IMR-90 (cell line): ENCODE results near the gene NUDT9. TPM values are rescaled to one million over a fixed set of nuclear protein-coding genes. Genes with fewer than 3 reads are reported as not detected.

Experiments used
- ATAC-seq: fragments of 200-7000 bp; cut with Tn5 transposase; 2 replicates; pipeline ENCODE4 v1.9.1; 2020; ENCODE audit warnings: low read depth, mild to moderate bottlenecking, moderate library complexity
- BruUV-seq: library from RNA; stranded (reverse); fragments of 400-500 nt; replicated peaks from 2 replicates; lab custom pipeline; 2021; lab: Mats Ljungman, UMichigan
- CTCF ChIA-PET: fragments of 300-600 bp; formaldehyde crosslinking; extraction: SDS; loops from one replicate; lab custom pipeline; 2021; ENCODE audit warnings: antibody characterized with exemption; lab: Yijun Ruan, JAX
- POLR2A ChIA-PET: fragments of 300-600 bp; sonication (Branson Sonifier 250); formaldehyde crosslinking; loops from one replicate; lab custom pipeline; 2022; ENCODE audit warnings: antibody characterized with exemption; ENCODE audit not compliant: unreplicated experiment; lab: Charles Lee
- DNase-seq: peaks from one replicate; pipeline ENCODE4 v3.0.0; 2013
- H2AFZ ChIP-seq: replicated peaks from 2 replicates; pipeline ENCODE3; 2013; ENCODE audit warnings: low read length, mild to moderate bottlenecking; ENCODE audit not compliant: poor library complexity
- H2AK5ac ChIP-seq: 2 replicates; pipeline ENCODE4 v1.6.1; 2013; ENCODE audit warnings: low read depth, low read length, inconsistent platforms
- H2AK9ac ChIP-seq: replicated peaks from 2 replicates; pipeline ENCODE3; 2013; ENCODE audit warnings: mild to moderate bottlenecking, low read depth, low read length, moderate library complexity; ENCODE audit not compliant: poor library complexity
- H2BK120ac ChIP-seq: 2 replicates; pipeline ENCODE4 v1.6.1; 2013; ENCODE audit warnings: low read depth, low read length, inconsistent platforms
- H2BK15ac ChIP-seq: 3 replicates; pipeline ENCODE4 v1.6.1; 2013; ENCODE audit warnings: low read depth, low read length, inconsistent platforms
- H2BK20ac ChIP-seq: 2 replicates; pipeline ENCODE4 v1.6.1; 2013; ENCODE audit warnings: low read depth, mild to moderate bottlenecking, inconsistent platforms, low read length, moderate library complexity
- H2BK5ac ChIP-seq: 2 replicates; pipeline ENCODE4 v1.6.1; 2013; ENCODE audit warnings: mild to moderate bottlenecking, low read depth, low read length, inconsistent platforms; ENCODE audit not compliant: poor library complexity, severe bottlenecking
- H3K14ac ChIP-seq: replicated peaks from 2 replicates; pipeline ENCODE4 v1.6.1; 2013; ENCODE audit warnings: low read depth, low read length, inconsistent platforms
- H3K18ac ChIP-seq: 2 replicates; pipeline ENCODE4 v1.6.1; 2013; ENCODE audit warnings: low read depth, low read length, control low read depth
- H3K23ac ChIP-seq: 2 replicates; pipeline ENCODE4 v1.6.1; 2013; ENCODE audit warnings: low read depth, low read length, inconsistent platforms
- H3K27ac ChIP-seq: 2 replicates; pipeline ENCODE4 v1.5.1; 2013; ENCODE audit warnings: mild to moderate bottlenecking, control low read depth, low read length; ENCODE audit not compliant: insufficient read depth
- H3K27me3 ChIP-seq: 2 replicates; pipeline ENCODE4 v1.6.1; 2013; ENCODE audit warnings: low read length; ENCODE audit not compliant: control insufficient read depth, insufficient read depth
- H3K36me3 ChIP-seq: 2 replicates; pipeline ENCODE4 v1.6.1; 2013; ENCODE audit warnings: low read length, mixed read lengths; ENCODE audit not compliant: control insufficient read depth, insufficient read depth
- H3K4ac ChIP-seq: 2 replicates; pipeline ENCODE4 v1.6.1; 2013; ENCODE audit warnings: low read depth, low read length, inconsistent platforms
- H3K4me1 ChIP-seq: 2 replicates; pipeline ENCODE4 v1.6.1; 2013; ENCODE audit warnings: low read length, mixed read lengths; ENCODE audit not compliant: control insufficient read depth, insufficient read depth
- H3K4me2 ChIP-seq: 2 replicates; pipeline ENCODE4 v1.6.1; 2013; ENCODE audit warnings: low read depth, mild to moderate bottlenecking, control low read depth, low read length, moderate library complexity
- H3K4me3 ChIP-seq: 2 replicates; pipeline ENCODE4 v1.5.1; 2013; ENCODE audit warnings: low read depth, mild to moderate bottlenecking, control low read depth, low read length, moderate library complexity; ENCODE audit not compliant: insufficient read depth
- H3K56ac ChIP-seq: 2 replicates; pipeline ENCODE4 v1.6.1; 2013; ENCODE audit warnings: low read length, inconsistent platforms; ENCODE audit not compliant: insufficient read depth; ENCODE audit errors: extremely low read depth
- H3K79me1 ChIP-seq, 2 experiments: 2 replicates each; pipeline ENCODE4 v1.6.1; 2013; ENCODE audit warnings: low read length in 2 of 2, inconsistent platforms in 1 of 2, low read depth in 1 of 2
- H3K9ac ChIP-seq: 2 replicates; pipeline ENCODE4 v1.6.1; 2013; ENCODE audit warnings: low read depth, low read length, control low read depth
- H3K9me1 ChIP-seq: 2 replicates; pipeline ENCODE4 v1.6.1; 2013; ENCODE audit warnings: low read length, inconsistent platforms; ENCODE audit not compliant: insufficient read depth
- H3K9me3 ChIP-seq: 2 replicates; pipeline ENCODE4 v1.6.1; 2013; ENCODE audit warnings: low read length; ENCODE audit not compliant: control insufficient read depth, insufficient read depth
- H4K20me1 ChIP-seq: 2 replicates; pipeline ENCODE4 v1.6.1; 2013; ENCODE audit warnings: low read length, inconsistent platforms; ENCODE audit not compliant: insufficient read depth
- H4K5ac ChIP-seq: 2 replicates; pipeline ENCODE4 v1.6.1; 2013; ENCODE audit warnings: mild to moderate bottlenecking, low read depth, low read length, control low read depth
- H4K8ac ChIP-seq, 2 experiments: 2 replicates each; pipeline ENCODE4 v1.6.1; 2013; ENCODE audit warnings: low read depth in 2 of 2, low read length in 2 of 2, control low read depth in 1 of 2, inconsistent platforms in 1 of 2
- H4K91ac ChIP-seq: 2 replicates; pipeline ENCODE4 v1.6.1; 2013; ENCODE audit warnings: low read depth, low read length, inconsistent platforms; ENCODE audit not compliant: insufficient read depth
- CEBPB ChIP-seq: IDR thresholded peaks from 2 replicates; pipeline ENCODE4 v1.6.1; 2012; ENCODE audit warnings: low read depth, low read length, improper control_type of control experiment
- CHD1 ChIP-seq: IDR thresholded peaks from 2 replicates; pipeline ENCODE4 v1.6.1; 2012; ENCODE audit warnings: low read depth, low read length, improper control_type of control experiment
- CTCF ChIP-seq: conservative IDR thresholded peaks from 2 replicates; pipeline ENCODE4 v1.5.1; 2012; ENCODE audit warnings: mild to moderate bottlenecking, low read depth, low read length, improper control_type of control experiment
- MAFK ChIP-seq: IDR thresholded peaks from 2 replicates; pipeline ENCODE4 v1.6.1; 2012; ENCODE audit warnings: low read depth, low read length, improper control_type of control experiment
- MAZ ChIP-seq: IDR thresholded peaks from 2 replicates; pipeline ENCODE4 v1.6.1; 2012; ENCODE audit warnings: low read depth, mild to moderate bottlenecking, low read length, improper control_type of control experiment, moderate library complexity, borderline replicate concordance
- MXI1 ChIP-seq: IDR thresholded peaks from 2 replicates; pipeline ENCODE4 v1.6.1; 2012; ENCODE audit warnings: low read depth, mild to moderate bottlenecking, low read length, moderate library complexity, borderline replicate concordance
- NFE2L2 ChIP-seq: fragments of 150-350 bp; IDR thresholded peaks from 2 replicates; pipeline ENCODE4 v1.6.1; 2016; ENCODE audit warnings: low read depth, mild to moderate bottlenecking, low read length
- RCOR1 ChIP-seq: IDR thresholded peaks from 2 replicates; pipeline ENCODE4 v1.6.1; 2012; ENCODE audit warnings: mild to moderate bottlenecking, low read length, improper control_type of control experiment; ENCODE audit not compliant: insufficient replicate concordance
- RFX5 ChIP-seq: IDR thresholded peaks from 2 replicates; pipeline ENCODE4 v1.8.0; 2012; ENCODE audit warnings: low read depth, mild to moderate bottlenecking, low read length, moderate library complexity
- SMC3 ChIP-seq: fragments of 150-350 bp; IDR thresholded peaks from 2 replicates; pipeline ENCODE4 v1.6.1; 2016; ENCODE audit warnings: low read depth, mild to moderate bottlenecking, antibody characterized with exemption, low read length, moderate library complexity
- whole genome bisulfite sequencing, 2 experiments: methylation state at CpG; one replicate each; pipeline versions ENCODE4 v1.1.5 to v1.1.7; 2013; ENCODE audit warnings: missing lambda C conversion rate in 2 of 2; ENCODE audit not compliant: insufficient read length in 1 of 2; ENCODE audit errors: extremely low coverage in 2 of 2; 5-methylcytosine and 5-hydroxymethylcytosine counted together
- dilution Hi-C: fragments of 300-500 bp; cut with HindIII; formaldehyde crosslinking; loops from one replicate; pipeline ENCODE4 v1.14.3; 2018; ENCODE audit warnings: low sequenced_read_pairs; ENCODE audit not compliant: unreplicated experiment
- in situ Hi-C: fragments of 300-500 bp; cut with MboI; formaldehyde crosslinking; loops from 3 replicates; pipeline ENCODE4 v1.14.3; 2019; ENCODE audit warnings: low sequenced_read_pairs, inconsistent platforms, mixed read lengths
- intact Hi-C: fragments of 100-400 bp; cut with micrococcal nuclease; formaldehyde crosslinking; loops from 2 replicates; pipeline ENCODE4 v1.10.0; 2022
- polyA plus RNA-seq, 3 experiments: library from polyadenylated mRNA; depleted of rRNA; stranded (reverse); fragments of >200 nt; gene quantifications; 2 replicates each; pipeline ENCODE4 v1.2.3, GENCODE V29; 2012; ENCODE audit warnings: low replicate concordance in 1 of 3
- total RNA-seq: library from RNA; depleted of rRNA; stranded (reverse); fragments of >200 nt; gene quantifications from 2 replicates; pipeline ENCODE4 v1.2.3, GENCODE V29; 2012

Gene NUDT9
- total and polyA plus RNA-seq, 2 of the 4 experiments (the other 2 are of a cell fraction), result 10.0 to 23.5 TPM

GRCh38 chr4:87405211-87405820, 17.1 kb upstream of the NUDT9 start:
- no peak overlapping the region for H3K4me2 ChIP-seq
- no peak overlapping the region for H3K56ac ChIP-seq
- no peak overlapping the region for H3K23ac ChIP-seq
- H2BK5ac ChIP-seq, result no peak overlapping the region
- H4K5ac ChIP-seq, result no peak overlapping the region
- TF ChIP-seq SMC3 (no peak), RFX5 (no peak), MAZ (no peak), CEBPB (no peak), MAFK (no peak), RCOR1 (no peak), CTCF (no peak), MXI1 (no peak), NFE2L2 (no peak), CHD1 (no peak)
- intact Hi-C loops, result no loop called here
- no peak overlapping the region for H2AK5ac ChIP-seq
- no peak overlapping the region for H3K4me3 ChIP-seq
- no peak overlapping the region for H4K91ac ChIP-seq
- no CpG with 5 or more reads among the region's 5 CpGs for WGBS, 2 experiments
- H3K27me3 ChIP-seq, result no peaks in the 10 kb centered on the region; the same call in 1 of the 2 replicates
- H4K20me1 ChIP-seq, result no peaks in the 10 kb centered on the region
- POLR2A ChIA-PET, result no interaction called here
- H3K9me3 ChIP-seq, result no peaks in the 10 kb centered on the region; the same call in 1 of the 2 replicates
- no peak overlapping the region for H2AK9ac ChIP-seq
- BruUV-seq, result no TSS peak
- CTCF ChIA-PET, result no interaction called here
- H3K27ac ChIP-seq, result no peak overlapping the region
- no peaks in the 10 kb centered on the region for H3K79me1 ChIP-seq
- H2BK20ac ChIP-seq, result no peak overlapping the region
- in situ Hi-C loops, result no loop called here
- no peaks in the 10 kb centered on the region for H3K9me1 ChIP-seq
- DNase-seq (no peak), ATAC-seq (no peak)
- H3K9ac ChIP-seq, result no peak overlapping the region
- peaks cover 3% of the 10 kb centered on the region; the same call in 1 of the 2 replicates for H3K4me1 ChIP-seq
- H3K18ac ChIP-seq, result no peak overlapping the region
- dilution Hi-C loops, result no loop called here
- no peak overlapping the region for H2BK15ac ChIP-seq
- no peak overlapping the region for H3K4ac ChIP-seq
- H2AFZ ChIP-seq, result no peak overlapping the region
- H3K14ac ChIP-seq, result no peak overlapping the region
- no peak overlapping the region for H4K8ac ChIP-seq
- no peak overlapping the region for H2BK120ac ChIP-seq
- H3K36me3 ChIP-seq, result no peaks in the 10 kb centered on the region
